Myometrial cell (primary cell): ENCODE measurements around the gene WDR83. TPM values are rescaled to one million over a fixed set of nuclear protein-coding genes. Genes with fewer than 3 reads are reported as not detected.

ENCODE experiments used
- total RNA-seq: library from RNA; depleted of rRNA; stranded (reverse); fragments of >200 nt; gene quantifications from 2 replicates; pipeline ENCODE4 v1.2.3, GENCODE V29; 2015

WDR83 gene, protein sequence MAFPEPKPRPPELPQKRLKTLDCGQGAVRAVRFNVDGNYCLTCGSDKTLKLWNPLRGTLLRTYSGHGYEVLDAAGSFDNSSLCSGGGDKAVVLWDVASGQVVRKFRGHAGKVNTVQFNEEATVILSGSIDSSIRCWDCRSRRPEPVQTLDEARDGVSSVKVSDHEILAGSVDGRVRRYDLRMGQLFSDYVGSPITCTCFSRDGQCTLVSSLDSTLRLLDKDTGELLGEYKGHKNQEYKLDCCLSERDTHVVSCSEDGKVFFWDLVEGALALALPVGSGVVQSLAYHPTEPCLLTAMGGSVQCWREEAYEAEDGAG
- total RNA-seq, result 5.3 and 15.0 TPM in 2 replicates

DNA sequence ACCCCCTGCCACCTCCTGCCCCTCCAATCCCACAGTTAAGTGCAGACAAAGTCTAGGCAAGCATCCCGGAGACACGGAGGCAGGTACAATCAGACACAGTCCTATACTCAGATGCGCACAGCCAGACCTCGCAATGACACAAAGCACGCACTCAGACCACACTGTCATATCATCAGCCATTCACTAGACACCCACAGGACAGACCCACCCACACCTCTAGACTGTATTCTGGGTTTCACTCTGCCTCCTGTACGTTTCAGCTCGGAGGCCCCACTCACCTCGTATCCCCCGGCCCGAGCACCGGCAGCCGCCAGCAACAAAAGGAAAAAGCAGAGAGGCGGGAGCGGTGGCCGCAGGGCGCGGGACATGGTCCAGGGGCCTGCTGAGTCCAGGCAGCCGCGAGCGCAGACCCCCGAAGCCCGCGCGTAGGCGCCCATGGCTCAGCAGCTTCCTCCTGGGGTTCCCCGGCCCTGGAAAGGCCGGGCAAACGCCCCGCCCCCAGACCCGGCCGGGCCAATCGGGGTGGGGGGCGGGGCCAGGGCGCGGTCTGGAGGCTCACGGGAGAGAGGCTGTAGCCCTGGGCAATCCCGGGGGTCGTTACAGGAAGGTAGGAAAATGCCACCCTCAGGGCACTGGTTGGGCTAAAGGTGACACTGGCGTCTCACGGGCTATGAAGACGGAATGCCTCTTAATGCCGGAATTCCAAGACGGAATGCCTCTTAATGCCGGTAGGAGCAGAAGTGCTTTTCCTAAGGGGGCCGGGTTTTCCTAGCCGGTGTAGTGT lies at the start of gene WDR83, which contains the start of gene MAN2B1:
Gene WDR83 (plus strand): TSS at position 543 of the 784 bp plus-strand sequence. CDS start 2,984 bp downstream, outside the sequence.
Gene MAN2B1 (minus strand): TSS at position 478 of the 784 bp plus-strand sequence. CDS start 41 bp downstream, at position 437.

DNA sequence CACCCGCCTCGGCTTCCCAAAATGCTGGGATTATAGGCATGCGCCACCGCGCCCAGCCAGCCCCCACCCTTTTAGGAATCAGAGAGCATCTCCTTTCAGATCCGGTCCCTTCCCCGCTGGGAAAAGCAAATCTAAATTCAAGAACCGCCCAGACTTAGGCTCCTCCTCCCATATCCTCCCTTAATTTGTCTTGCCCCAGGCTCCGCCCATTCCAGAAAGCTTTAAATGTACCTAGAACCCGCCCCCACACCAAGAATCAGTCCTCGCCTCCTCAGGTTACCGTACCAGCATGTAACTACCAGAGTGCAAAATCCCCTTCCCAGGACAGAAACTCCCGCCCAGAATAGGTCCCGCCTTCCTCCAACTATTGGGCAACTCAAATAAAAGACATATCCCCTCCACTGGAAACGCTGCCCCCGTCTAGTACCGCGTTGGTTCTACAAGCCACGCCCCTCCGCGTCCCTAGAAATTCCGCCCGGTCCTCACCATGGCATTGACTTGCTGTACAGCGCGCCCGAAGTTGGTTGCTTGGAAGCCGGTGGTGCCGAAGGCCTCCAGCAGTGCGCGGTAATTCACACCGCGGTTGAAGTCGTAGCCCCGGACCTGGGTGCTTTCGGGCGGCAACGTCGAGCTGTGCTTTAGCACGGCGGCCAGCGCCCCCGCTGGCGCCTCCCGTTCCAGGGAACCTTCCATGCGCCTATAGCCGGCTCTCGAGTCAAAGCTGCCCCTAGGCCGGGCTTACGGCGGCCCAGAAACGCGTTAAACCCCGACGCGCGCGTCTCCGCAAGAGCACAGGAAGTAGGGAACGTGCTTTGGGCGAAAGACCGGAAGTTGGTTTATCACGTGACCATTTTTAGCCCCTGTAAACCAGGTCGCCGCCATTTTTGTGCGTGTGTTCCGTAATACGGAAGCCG lies 14.7 kb downstream of the WDR83 start, which contains the start of gene DHPS:
Gene DHPS (minus strand): TSS at position 807 of the 914 bp plus-strand sequence. CDS start 114 bp downstream, at position 693.

DNA sequence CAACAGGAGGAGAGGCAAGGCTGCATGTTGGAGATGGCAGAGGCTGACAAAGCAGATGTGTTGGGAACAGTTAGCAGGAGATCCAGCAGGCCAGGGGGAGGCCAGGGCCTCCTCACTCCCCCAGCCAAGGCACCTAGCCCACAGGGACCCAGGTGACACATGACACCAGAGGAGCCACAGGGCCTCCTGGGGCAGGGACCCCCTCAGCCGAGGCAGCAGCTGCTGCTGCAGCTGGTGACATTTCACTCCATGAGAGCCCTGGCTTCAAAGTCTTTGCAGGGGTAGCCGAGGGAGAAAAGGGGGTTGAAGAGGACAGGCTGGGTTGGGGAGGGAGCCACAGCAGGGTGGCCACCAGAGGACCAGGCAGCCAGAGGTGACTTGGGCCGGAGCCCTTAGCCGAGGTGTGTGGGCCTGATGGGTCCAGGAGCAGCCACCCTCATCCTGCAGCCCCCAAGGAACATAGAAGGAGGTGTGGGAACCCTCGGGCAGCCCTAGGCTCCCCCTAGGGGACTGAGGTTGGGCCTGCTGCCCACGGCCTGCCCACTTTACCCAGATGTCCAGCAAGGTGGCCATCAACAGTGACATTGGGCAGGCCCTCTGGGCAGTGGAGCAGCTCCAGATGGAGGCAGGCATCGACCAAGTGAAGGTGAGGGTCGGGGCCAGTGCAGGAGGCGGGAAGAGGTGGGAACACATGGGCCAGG lies 21.0 kb downstream of the WDR83 start, which contains the start of gene GNG14:
Gene GNG14 (plus strand): TSS at position 503 of the 701 bp plus-strand sequence. CDS start 51 bp downstream, at position 554.

DNA sequence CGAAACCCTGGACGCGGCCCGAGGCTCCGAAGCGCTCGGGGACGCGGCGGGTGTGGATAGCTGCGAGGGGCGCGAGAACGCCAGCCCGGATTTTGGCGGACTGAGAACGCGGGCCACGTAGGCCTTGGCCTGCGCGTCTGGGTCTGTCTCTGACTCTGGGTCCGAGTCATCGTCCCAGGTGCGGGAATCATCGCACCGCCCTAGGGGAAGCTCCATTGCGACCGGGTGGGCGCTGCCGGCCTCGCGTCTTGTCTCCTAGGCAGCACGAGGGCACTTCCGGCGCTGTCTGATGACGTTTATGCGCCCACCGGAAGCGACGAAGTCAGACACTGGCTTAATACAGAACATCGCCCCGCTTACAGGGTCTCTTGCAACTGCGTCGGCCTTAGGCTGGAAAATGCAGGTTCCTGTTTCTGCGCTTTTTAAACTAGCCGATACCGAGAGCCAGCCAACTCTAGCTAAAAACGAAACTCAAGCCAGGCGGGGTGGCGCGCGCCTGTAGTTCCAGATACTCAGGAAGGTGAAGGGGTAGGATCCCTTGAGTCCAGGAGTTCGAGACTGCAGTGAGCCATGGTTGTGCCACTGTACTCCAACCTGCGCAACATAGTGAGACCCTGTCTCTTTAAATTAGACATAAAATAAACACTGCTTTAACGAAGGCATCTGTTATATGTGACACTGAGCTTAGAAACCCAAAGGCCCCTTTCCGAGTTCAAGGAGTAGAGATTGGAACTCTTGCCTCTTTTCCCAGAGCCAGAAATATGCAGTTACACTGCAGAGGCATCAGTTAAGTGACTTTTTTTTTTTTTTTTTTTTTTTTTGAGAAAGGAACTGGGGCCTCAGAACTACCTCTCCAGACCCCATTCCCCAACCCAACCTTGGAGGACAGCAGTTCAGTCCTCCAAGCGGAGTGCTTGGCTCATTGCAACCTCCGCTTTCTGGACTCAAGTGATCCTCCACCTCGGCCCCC lies 30.0 kb downstream of the WDR83 start, which contains the start of gene FBXW9:
Gene FBXW9 (minus strand): TSS at position 266 of the 970 bp plus-strand sequence. CDS start 50 bp downstream, at position 216.

DNA sequence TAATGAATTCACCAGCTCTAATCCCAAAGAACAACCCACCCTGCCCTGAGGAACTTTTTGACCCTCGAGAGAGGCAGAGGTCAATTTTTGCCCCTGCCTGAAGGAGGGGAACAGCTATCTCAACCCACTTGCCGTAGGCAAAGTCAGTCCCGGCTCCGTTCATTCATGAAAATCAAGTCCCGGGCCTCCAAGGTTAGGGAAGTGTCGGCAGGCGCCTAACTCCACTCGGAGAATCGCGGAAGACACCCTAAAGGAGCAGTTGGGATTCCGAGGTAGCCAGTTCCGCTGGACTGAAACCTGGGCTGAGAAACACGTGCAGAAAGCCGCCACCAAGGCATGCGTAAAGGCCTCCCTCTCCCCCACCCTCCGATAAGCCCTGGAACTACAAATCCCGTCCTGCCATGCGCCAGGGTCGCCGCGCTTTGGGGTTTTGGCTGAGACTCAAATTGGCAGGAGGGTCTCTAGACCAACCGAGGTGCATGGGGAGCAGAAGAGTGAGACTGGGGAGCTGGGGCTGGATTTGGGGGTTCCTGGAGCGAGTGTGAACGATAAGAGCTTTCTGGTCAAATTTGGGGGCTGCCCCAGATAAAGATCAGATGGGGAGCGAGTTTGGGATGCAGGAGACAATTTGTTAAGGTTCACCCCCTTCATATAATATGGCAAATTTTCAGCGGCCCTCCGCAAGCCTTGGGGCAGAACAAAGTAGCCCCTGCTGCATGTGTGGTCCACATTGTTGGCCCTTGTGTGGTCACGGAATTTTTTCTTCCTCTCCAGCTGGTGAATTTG lies 57.2 kb downstream of the WDR83 start, which contains the start of gene TNPO2:
Gene TNPO2 (minus strand): TSS at position 292 of the 786 bp plus-strand sequence. CDS start 2,955 bp downstream, outside the sequence.

Other genes starting within 250 kb of the WDR83 start
- gene ZNF443, start 225.8 kb upstream of the WDR83 start, total RNA-seq, result under 0.01 and 0.35 TPM in 2 replicates
- 0.71 and 1.7 TPM in 2 replicates for gene ZNF709, start 182.0 kb upstream of the WDR83 start, total RNA-seq
- gene ZNF564, start 115.3 kb upstream of the WDR83 start, total RNA-seq, result 2.3 and 3.5 TPM in 2 replicates
- 2.3 and 6.4 TPM in 2 replicates for gene ZNF490, start 56.0 kb upstream of the WDR83 start, total RNA-seq
- gene ZNF791, start 55.9 kb upstream of the WDR83 start, total RNA-seq, result 5.2 and 9.7 TPM in 2 replicates
- gene MAN2B1, start 65 bp upstream of the WDR83 start, total RNA-seq, result 56.2 and 63.1 TPM in 2 replicates
- gene DHPS, start 15.1 kb downstream of the WDR83 start, total RNA-seq, result 65.9 and 89.4 TPM in 2 replicates
- not detected in 2 replicates for gene GNG14, start 21.2 kb downstream of the WDR83 start, total RNA-seq
- 14.7 and 16.5 TPM in 2 replicates for gene FBXW9, start 29.8 kb downstream of the WDR83 start, total RNA-seq
- gene TNPO2, start 57.1 kb downstream of the WDR83 start, total RNA-seq, result 14.7 and 26.2 TPM in 2 replicates
- 283 and 329 TPM in 2 replicates for gene TRIR, start 67.9 kb downstream of the WDR83 start, total RNA-seq
- gene GET3, start 70.7 kb downstream of the WDR83 start, total RNA-seq, result 142 and 166 TPM in 2 replicates
- not detected in 2 replicates for gene BEST2, start 85.0 kb downstream of the WDR83 start, total RNA-seq
- gene HOOK2, start 108.7 kb downstream of the WDR83 start, total RNA-seq, result 5.8 and 11.9 TPM in 2 replicates
- 102 and 121 TPM in 2 replicates for gene JUNB, start 124.7 kb downstream of the WDR83 start, total RNA-seq
- 379 and 428 TPM in 2 replicates for gene PRDX2, start 135.0 kb downstream of the WDR83 start, total RNA-seq
- gene THSD8, start 135.3 kb downstream of the WDR83 start, total RNA-seq, result not detected in 2 replicates
- gene RNASEH2A, start 139.8 kb downstream of the WDR83 start, total RNA-seq, result 34.2 and 53.0 TPM in 2 replicates
- gene RTBDN, start 167.8 kb downstream of the WDR83 start, total RNA-seq, result not detected in 2 replicates
- gene MAST1, start 171.7 kb downstream of the WDR83 start, total RNA-seq, result 1.2 and 1.4 TPM in 2 replicates
- gene DNASE2, start 214.6 kb downstream of the WDR83 start, total RNA-seq, result 32.3 and 41.8 TPM in 2 replicates
- not detected in 2 replicates for gene KLF1, start 220.4 kb downstream of the WDR83 start, total RNA-seq
- gene GCDH, start 224.4 kb downstream of the WDR83 start, total RNA-seq, result 50.3 and 51.9 TPM in 2 replicates